ENCODE measurements around the gene PCDHGC5. TPM values are rescaled to one million over a fixed set of nuclear protein-coding genes. Genes with fewer than 3 reads are reported as not detected.

Gene PCDHGC5
- total and polyA plus RNA-seq, 2 donors (not counting 3 experiments of a cell fraction or from before 2014, with no cell fraction given): 0.21 to 1.2 TPM

GRCh38 chr5:141518618-141519015, 29.7 kb downstream of the PCDHGC5 start:
- TF ChIP-seq CTCF (IDR thresholded peaks at IDR 0.05; ENCODE audit: extremely low read depth in 1 of 2, insufficient read depth in 1 of 2, low read depth in 1 of 2, low read length in 2 of 2) (no peak), MAX (IDR thresholded peaks at IDR 0.05; ENCODE audit: insufficient read depth, insufficient read length) (no peak), MYC (IDR thresholded peaks at IDR 0.05; ENCODE audit: low read depth, low read length) (no peak), EZH2 (IDR thresholded peaks at IDR 0.05; ENCODE audit: borderline replicate concordance, low read depth, low read length, severe bottlenecking) (no peak), GATA2 (IDR thresholded peaks at IDR 0.05; ENCODE audit: insufficient read depth, insufficient read length, low read depth, low read length) (no peak), POLR2AphosphoS5 (IDR thresholded peaks at IDR 0.05; ENCODE audit: insufficient read depth, low read depth, low read length) (no peak), POLR2A (IDR thresholded peaks at IDR 0.05; ENCODE audit: low read depth, low read length) (no peak), JUN (IDR thresholded peaks at IDR 0.05; ENCODE audit: borderline replicate concordance, insufficient read depth, insufficient read length, low read depth) (no peak), FOS (IDR thresholded peaks at IDR 0.05; ENCODE audit: borderline replicate concordance, insufficient read depth, low read length) (no peak)
- Histone ChIP-seq H3K9me1 (replicated peaks; ENCODE audit: control insufficient read depth, extremely low read depth, insufficient read depth, low read length) (no peaks in the 10 kb centered on the region), H3K36me3 (ENCODE audit: control insufficient read depth in 2 of 2, extremely low read depth in 1 of 2, insufficient read depth in 2 of 2, low read length in 2 of 2) (peaks cover 2 to 10% of the 10 kb centered on the region in 2 experiments), H3K9me3 (replicated peaks; ENCODE audit: control insufficient read depth, insufficient read depth, low read length) (no peaks in the 10 kb centered on the region), H3K79me2 (ENCODE audit: control insufficient read depth, insufficient read depth, low read length) (no peaks in the 10 kb centered on the region), H2AFZ (ENCODE audit: low read depth, low read length) (no peak overlapping the region), H3K27me3 (ENCODE audit: control insufficient read depth in 2 of 2, insufficient read depth in 2 of 2, low read length in 2 of 2) (no peaks in the 10 kb centered on the region), H3K4me1 (ENCODE audit: control insufficient read depth, extremely low read depth, insufficient read depth, low read length) (peaks cover 35% of the 10 kb centered on the region), H3K9ac (replicated peaks; ENCODE audit: extremely low read depth, insufficient read depth, low read length) (no peak overlapping the region), H3K4me2 (ENCODE audit: insufficient read depth, low read length) (no peak overlapping the region), H3K4me3 (replicated peaks in 1 of 3; ENCODE audit: insufficient read depth in 1 of 3, low read depth in 1 of 3, low read length in 3 of 3) (no peak overlapping the region), H3K27ac (ENCODE audit: insufficient read depth, low read depth, low read length) (no peak overlapping the region), H4K20me1 (replicated peaks; ENCODE audit: control insufficient read depth, extremely low read depth, insufficient read depth, low read length) (no peaks in the 10 kb centered on the region)
- CTCF ChIA-PET: interaction anchor here (0.7 to 1.6 kb wide), 7 partner anchors 15 to 111 kb away, joined by 3 to 5 read pairs (median 4); partner anchors contain the start of genes PCDHGA10, PCDHGA12 and PCDHGB6
- POLR2A ChIA-PET: no interaction called here
- DNase-seq (ENCODE audit: low read depth, low spot score): no peak
- intact Hi-C loops (cut with micrococcal nuclease): no loop called here
- dilution Hi-C loops (cut with MboI; ENCODE audit: extremely low pct_ligation_motif_present, low sequenced_read_pairs): no loop called here
- BruUV-seq (replicated peaks): no TSS peak
- FAIRE-seq: no peak
